Islet precursor cell (in vitro differentiated cells): ENCODE measurements around the gene OR2AG1.
"Not testable (repeated sequence)": the region's sequence is repeated elsewhere in the genome, so short reads cannot be mapped to it uniquely, and the experiment has no call there.

Experiments used
- DNase-seq: peaks from one replicate; pipeline ENCODE4 v3.0.0-alpha.2; 2018

OR2AG1 gene

DNA sequence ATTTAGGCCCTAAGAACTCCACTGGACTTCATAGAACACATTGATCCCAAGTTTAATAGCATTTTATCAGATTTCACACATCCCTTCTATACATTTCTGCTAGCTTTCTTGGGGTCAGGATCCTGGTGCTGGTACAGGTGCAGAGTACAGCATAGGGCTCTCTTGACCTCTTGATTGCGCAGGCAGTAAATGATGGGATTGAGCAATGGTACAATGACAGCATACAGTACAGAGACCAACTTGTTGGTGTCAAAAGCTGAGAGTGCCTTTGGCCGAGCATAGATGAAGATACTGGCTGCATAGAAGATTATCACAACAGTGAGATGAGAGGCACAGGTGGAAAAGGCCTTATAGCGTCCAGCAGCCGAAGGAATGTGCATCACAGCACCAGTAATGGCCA lies 11.8 kb downstream of the OR2AG1 start:
- no peak for DNase-seq

GRCh38 chr11:6799402-6799801 lies 16.6 kb downstream of the OR2AG1 start, which contains the start of gene OR6A2:
Gene OR6A2 (minus strand): TSS chr11:6799689. CDS start chr11:6795708, 3,981 bp downstream.
- no peak for DNase-seq

DNA sequence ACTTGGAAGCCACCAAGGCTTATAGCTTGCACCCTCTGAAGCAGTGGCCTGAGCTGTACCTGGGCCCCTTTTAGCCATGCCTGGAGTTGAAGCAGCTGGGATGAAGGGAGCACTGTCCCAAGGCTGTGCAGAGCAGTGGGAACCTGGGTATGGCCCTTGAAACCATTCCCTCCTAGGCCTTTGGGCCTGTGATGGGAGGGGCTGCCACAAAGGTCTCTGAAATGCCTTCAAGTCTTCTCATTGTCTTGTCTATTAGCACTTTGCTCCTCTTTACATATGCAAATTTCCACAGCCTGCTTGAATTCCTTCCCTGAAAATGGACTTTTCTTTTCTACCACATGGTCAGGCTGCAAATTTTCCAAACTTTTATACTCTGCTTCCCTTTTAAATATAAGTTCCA lies 18.3 kb downstream of the OR2AG1 start:
- DNase-seq: not testable (repeated sequence)

GRCh38 chr11:6812390-6813005 lies 29.7 kb downstream of the OR2AG1 start:
- peak; percentile 73 for DNase-seq

DNA sequence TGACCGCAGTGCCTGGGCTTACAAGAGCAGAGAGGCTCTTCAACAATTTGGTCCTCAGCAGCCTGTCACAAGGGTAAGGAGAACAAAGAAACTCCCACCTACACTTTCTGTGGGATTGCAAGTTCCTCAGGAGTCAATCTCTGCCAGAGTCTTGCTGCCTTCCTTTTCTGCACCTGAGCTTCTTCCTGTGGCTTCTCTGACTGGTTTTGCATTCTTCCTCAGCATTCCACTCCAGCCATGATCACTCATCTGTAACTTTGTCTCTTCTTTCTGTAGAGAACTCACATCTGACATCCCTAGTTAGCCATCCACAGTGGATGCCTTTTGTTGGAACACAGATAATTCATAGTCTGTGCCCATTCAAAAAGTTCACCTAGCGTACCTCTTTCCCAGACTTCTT lies 30.8 kb downstream of the OR2AG1 start:
- DNase-seq: no peak

DNA sequence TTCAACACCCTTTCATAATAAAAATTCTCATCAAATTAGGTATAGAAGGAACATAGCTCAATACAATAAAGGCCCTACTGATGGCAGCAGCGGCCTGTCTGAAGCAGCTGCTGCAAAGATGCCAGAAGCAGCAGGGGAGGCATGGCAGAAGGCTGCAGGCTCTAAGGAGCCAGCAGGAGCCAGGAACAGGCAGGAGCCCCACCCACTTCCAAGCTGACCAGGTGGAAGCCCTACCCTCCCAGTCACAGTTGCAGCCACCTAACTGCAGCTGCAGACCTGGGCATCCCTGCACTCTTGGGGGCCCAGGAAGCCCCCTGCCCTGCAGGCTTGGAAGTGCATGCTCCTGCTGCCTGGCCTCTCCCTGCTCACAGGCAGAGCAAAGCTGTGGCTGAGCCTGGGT lies 34.9 kb downstream of the OR2AG1 start:
- DNase-seq: peak; percentile 58

GRCh38 chr11:6818967-6819366 lies 36.1 kb downstream of the OR2AG1 start:
- DNase-seq: no peak

DNA sequence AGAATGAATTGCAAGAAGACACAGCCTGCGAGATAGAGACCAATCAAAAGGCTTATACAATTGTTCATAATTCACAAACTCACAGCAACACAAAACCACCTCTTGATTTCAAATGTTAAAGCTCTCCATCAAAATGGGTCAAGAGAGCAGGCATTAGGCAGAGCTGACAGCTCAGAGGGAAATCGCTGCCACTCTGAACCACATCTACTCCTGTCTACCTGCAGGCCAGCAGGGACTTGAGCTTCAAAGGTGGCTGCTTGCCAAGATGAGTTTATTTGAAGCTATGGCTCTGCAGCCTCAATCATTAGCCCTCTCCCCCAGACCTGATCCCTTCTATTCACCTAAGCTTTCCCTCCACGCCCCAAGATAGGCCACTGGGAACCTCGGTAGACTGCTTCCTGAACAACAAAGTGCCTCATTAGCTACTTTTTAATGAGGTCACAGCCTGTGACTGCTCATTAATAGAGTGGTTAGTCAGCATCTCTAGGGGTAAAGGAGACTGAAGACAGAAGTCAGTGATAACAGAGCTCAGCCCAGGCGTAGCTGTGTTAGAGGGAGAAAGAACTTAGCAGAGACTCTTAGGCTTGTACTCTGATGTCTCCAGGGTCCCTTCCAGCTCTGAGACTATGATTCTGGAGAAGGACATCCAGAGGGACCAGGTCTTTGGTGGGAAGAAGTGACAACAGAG lies 41.5 kb downstream of the OR2AG1 start:
- DNase-seq: no peak

- no peak for DNase-seq
These were observed 42.5 kb downstream of the OR2AG1 start for GRCh38 chr11:6825231-6825744.

DNA sequence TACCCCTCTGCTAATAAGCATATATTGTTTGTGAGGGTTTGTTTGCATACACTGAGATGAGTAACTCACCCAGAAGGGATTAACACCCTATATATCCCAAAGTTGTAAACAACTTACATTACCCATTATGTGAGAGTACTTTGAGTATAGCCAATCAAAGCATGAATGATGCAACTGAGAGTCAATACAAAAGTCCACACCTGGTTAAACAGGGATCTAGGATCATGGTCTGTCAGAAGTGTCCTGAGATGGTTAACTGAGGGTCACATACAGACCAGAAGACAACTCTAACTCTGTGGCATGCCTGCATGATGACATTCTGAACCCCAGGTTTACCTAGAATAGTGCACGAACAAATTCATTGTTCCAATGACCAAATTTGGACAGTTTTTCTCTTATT lies 45.3 kb downstream of the OR2AG1 start:
- no peak for DNase-seq

DNA sequence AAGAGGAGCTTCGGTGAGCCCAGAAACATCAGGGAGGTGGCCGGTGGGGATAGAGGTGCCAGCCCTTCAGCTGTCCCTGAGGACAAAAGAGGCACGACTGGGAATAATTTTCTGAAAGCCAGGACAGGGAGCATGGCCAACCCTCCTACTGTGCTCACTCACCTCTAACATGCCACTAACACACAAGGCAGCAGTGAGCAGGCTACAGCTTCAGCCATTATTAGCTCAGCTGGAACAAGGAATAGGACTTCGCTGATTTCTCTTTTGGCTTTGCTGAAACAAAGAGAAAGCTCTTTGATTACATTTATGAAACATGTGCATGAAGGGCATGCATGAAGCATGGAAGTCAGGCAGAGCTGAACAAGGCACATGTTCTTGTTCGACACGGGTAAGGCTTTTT lies 50.5 kb downstream of the OR2AG1 start:
- DNase-seq: no peak

DNA sequence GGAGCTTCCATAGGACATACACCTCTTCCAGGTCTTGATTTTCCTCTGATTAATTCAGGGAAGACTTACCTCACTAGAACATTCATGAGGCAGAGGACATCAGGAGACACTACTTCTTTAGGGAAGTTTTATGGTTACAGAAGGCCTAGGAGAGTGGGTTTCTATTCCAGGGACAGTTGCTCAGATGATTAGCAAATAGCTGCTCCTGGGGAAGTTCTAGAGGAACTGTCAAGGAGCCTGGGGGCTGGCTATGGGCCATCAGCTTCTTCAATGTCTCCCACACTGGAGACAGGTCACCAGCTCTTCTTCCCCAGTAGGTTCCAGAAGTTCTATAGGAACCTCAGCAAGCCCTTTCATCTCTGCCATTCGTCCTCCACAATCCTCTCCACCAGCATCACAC lies 51.2 kb downstream of the OR2AG1 start:
- no peak for DNase-seq
